ENCODE data around the gene RAP1GAP. TPM values are rescaled to one million over a fixed set of nuclear protein-coding genes. Genes with fewer than 3 reads are reported as not detected.

RAP1GAP gene
- total RNA-seq, 2 donors from 2014 or later, result 0.45 to 6.0 TPM

DNA sequence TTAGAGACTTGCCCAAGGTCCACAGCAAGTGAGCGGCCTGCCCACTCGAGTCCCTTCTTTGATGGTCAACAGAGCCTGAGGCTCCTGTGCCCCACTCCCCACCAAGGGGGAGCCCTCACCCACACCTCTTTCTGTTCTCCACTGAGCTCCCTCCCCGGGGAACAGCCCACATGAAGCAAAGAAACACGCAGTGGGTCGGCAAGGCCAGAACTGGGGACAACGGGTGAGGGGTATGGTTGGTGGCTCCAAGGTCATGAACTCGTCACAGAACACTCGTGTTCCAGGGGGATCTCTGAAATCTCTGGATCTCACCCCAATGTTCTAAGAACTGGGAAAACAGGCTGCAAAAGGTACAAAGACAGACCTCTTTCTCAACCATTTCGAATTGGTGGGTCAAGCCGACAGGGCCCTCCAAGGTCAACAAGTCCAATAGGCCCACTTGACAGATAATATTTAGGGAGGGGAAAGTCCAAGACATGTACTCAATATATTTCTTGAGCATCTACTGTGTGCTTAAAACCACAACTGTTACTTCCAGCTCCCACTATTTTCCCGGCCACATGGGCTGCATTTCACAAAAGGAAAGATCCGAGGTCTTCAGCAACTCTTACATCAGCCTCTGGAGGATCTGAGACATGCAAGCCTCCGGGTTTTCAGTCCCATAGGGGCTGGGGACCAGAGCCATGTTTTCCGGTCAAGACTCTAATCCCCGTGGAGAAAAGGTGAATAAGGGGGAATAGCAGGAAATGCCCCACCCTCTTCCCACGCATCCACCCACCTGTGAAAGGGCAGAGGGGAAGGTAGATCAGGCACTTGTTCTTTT, 1.1 kb upstream of the RAP1GAP start:
- H3K36me3 Mint-ChIP-seq (ENCODE audit: low read depth), result no peaks in the 10 kb centered on the region
- peaks cover 6% of the 10 kb centered on the region for H3K27me3 Mint-ChIP-seq
- peak overlapping the region; percentile 57 for H3K4me3 Mint-ChIP-seq
- H3K4me1 Mint-ChIP-seq, result no peaks in the 10 kb centered on the region
- no peaks in the 10 kb centered on the region for H3K9me3 Mint-ChIP-seq
- no peak for ATAC-seq (replicated peaks)
- peak overlapping the region; percentile 38 for H3K27ac Mint-ChIP-seq

DNA sequence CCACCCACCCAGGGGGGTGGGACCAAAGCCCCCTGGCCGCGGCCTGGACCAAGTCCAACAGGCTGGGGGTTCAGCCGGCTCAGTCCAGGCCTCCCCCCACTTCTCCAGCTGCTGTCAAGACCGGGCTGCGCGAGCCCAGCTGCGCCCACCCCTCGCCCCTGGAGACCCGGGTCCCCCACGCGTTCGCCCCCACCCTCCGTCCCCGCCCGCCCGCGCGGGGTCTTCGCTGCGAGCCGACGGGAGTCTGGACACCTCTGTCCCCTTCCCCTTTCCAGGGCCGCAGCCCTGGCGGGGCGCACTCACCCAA, 253 bp downstream of the RAP1GAP start:
- peak; percentile 1 for ATAC-seq (replicated peaks)
- Mint-ChIP-seq H3K27ac (no peak overlapping the region), H3K27me3 (peaks cover 10% of the 10 kb centered on the region), H3K4me1 (no peaks in the 10 kb centered on the region), H3K9me3 (no peaks in the 10 kb centered on the region), H3K4me3 (no peak overlapping the region), H3K36me3 (ENCODE audit: low read depth) (no peaks in the 10 kb centered on the region)

- ATAC-seq (replicated peaks), result no peak
- no peaks in the 10 kb centered on the region for H3K4me1 Mint-ChIP-seq
- no peak overlapping the region for H3K27ac Mint-ChIP-seq
- H3K27me3 Mint-ChIP-seq, result peaks cover 10% of the 10 kb centered on the region
- no peaks in the 10 kb centered on the region for H3K9me3 Mint-ChIP-seq
- peak overlapping the region; percentile 15 for H3K4me3 Mint-ChIP-seq
- no peaks in the 10 kb centered on the region for H3K36me3 Mint-ChIP-seq (ENCODE audit: low read depth)
Observed at GRCh38 chr1:21668232-21668950, 766 bp downstream of the RAP1GAP start.

- no peaks in the 10 kb centered on the region for H3K36me3 Mint-ChIP-seq (ENCODE audit: low read depth)
- H3K27me3 Mint-ChIP-seq, result peaks cover 10% of the 10 kb centered on the region
- no peak overlapping the region for H3K27ac Mint-ChIP-seq
- H3K9me3 Mint-ChIP-seq, result no peaks in the 10 kb centered on the region
- ATAC-seq (replicated peaks), result no peak
- H3K4me1 Mint-ChIP-seq, result no peaks in the 10 kb centered on the region
- H3K4me3 Mint-ChIP-seq, result peak overlapping the region; percentile 21
Observed at GRCh38 chr1:21667348-21668231, 1.6 kb downstream of the RAP1GAP start.

- H3K4me3 Mint-ChIP-seq, result peak overlapping the region; percentile 21
Observed at GRCh38 chr1:21666576-21667320, 2.4 kb downstream of the RAP1GAP start.

DNA sequence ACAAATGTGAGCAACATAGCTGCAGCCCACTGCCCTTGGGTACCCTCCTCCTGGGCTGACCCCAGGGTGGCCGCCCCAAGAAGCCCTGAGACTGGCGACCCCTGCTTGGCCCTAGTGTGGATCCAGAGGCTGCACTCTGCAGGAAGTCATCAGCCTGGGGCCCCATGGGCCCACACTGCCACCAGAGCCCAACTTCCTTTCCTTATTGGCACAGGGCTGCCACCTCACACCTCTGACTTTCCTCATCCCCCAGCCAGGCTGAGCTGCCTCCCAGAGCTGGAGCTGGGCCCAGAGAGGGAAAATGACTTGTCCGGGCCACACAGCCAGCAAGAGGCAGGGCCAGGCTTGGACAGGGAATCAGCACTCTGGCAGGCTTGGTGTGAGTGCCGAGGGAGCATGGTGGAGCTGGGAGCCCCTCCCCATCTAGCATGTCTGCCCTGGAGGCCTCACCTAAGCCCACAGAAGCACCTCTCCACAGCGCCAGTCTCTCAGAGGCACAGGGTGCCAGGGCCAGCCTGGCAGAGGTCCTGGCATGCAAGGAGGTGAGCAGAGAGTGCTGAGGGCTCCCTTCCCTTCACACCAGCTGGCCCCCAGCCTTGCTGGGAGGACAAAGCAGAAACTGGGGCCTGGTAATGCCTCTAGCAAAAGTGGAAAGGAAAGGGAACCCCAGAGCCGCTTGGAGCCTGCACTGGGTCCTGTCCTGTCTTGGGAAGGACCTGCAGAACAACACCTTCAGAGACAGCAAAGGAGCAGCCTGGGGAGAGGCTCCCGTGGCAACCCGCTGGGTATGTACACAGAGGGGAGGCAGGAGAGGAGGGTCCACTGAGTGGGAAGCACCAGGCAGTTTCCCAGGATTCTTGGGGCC, 3.2 kb downstream of the RAP1GAP start:
- no peak for ATAC-seq (replicated peaks)
- Mint-ChIP-seq H3K36me3 (ENCODE audit: low read depth) (no peaks in the 10 kb centered on the region), H3K9me3 (no peaks in the 10 kb centered on the region), H3K4me1 (no peaks in the 10 kb centered on the region), H3K27ac (no peak overlapping the region), H3K4me3 (no peak overlapping the region), H3K27me3 (peaks cover 14% of the 10 kb centered on the region)

More at GRCh38 chr1:21666576-21667320, 2.4 kb downstream of the RAP1GAP start:
- H3K36me3 Mint-ChIP-seq (ENCODE audit: low read depth), result no peaks in the 10 kb centered on the region
- no peak overlapping the region for H3K27ac Mint-ChIP-seq
- H3K27me3 Mint-ChIP-seq, result peaks cover 10% of the 10 kb centered on the region
- no peaks in the 10 kb centered on the region for H3K4me1 Mint-ChIP-seq
- no peaks in the 10 kb centered on the region for H3K9me3 Mint-ChIP-seq
- no peak for ATAC-seq (replicated peaks)

- H3K4me1 Mint-ChIP-seq, result no peaks in the 10 kb centered on the region
- H3K36me3 Mint-ChIP-seq (ENCODE audit: low read depth), result no peaks in the 10 kb centered on the region
- no peak overlapping the region for H3K4me3 Mint-ChIP-seq
- H3K27me3 Mint-ChIP-seq, result peaks cover 17% of the 10 kb centered on the region
- no peak for ATAC-seq (replicated peaks)
- no peaks in the 10 kb centered on the region for H3K9me3 Mint-ChIP-seq
- no peak overlapping the region for H3K27ac Mint-ChIP-seq
Observed at GRCh38 chr1:21664806-21665588, 4.2 kb downstream of the RAP1GAP start.

DNA sequence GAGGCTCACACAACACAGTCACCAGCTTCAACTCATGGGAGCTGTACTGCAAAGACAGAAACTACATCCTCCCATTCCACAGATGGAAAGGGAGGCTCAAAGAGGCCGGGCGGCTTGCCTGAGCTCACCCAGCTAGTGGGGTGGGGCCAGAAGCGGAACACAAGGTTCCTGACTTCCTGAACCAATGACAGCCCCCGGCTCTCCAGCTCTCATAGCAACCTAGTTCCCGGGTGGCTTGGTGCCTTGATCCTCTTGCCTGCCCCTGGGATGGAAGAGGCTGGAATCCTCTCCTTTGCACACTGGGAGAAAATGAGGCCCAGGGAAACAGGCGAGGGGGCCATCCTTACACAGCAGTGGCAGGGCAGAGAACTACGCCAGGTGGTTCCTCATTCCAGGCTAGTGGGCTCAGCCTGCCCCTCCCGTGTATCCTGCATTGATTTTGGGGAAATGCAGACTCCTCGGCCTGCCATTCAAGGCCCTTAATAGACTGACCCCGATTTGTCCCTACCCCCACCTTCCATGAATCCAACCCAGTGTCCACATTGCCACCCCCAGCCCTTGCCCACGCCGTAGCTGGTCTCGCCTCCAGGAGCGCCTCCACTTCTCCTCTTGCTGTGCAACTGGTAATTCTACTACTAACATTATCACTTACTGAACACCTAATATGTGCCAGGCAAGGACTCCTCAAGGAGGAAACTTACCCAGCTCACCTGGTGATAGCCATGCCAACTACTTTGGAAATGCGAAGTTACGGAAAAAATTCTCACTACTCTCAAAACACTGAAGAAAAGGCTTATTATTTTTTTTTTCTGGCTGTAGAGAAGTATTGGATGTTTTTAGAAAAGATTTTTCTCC, 5.0 kb downstream of the RAP1GAP start:
- Mint-ChIP-seq H3K4me3 (no peak overlapping the region), H3K9me3 (no peaks in the 10 kb centered on the region), H3K36me3 (ENCODE audit: low read depth) (no peaks in the 10 kb centered on the region), H3K27ac (no peak overlapping the region), H3K4me1 (peaks cover 5% of the 10 kb centered on the region), H3K27me3 (peaks cover 17% of the 10 kb centered on the region)
- no peak for ATAC-seq (replicated peaks)

DNA sequence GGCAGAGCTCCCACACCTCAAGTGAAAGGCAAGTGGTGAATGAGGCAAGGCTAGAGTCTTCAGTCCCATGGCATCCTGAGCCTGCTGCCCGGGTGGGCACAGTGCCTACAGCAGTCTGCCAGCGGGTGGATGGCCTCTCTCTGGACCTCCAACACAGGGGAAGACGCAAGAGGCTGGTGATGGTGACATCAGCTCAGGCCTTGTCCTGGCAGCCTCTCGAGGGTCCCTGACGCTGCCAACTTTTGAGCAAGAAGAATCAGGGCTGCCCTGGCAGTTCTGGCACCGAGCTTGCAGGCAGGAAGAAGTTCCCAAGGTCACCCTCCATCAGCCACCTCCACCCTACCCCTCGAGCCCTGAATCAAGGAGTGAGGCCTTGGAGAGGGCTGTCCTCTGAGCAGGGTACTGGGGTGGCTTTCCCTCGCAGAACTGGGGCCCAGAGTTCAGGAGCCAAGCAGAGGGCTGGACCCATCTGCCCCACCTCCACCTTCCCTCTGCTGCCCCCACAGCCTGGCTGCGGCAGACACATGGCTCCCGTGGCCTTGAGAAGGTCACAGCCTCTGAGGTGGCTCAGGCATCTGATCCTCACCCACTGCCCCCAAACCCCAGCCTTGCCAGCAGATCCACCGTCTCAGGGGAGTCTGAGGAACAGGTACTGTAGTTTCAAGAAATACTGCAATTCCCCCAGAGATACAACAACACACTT, 5.8 kb downstream of the RAP1GAP start:
- H3K27me3 Mint-ChIP-seq, result peaks cover 17% of the 10 kb centered on the region

GRCh38 chr1:21662426-21663247, 6.5 kb downstream of the RAP1GAP start:
- no peak for ATAC-seq (replicated peaks)
- Mint-ChIP-seq H3K4me3 (no peak overlapping the region), H3K36me3 (ENCODE audit: low read depth) (no peaks in the 10 kb centered on the region), H3K9me3 (no peaks in the 10 kb centered on the region), H3K27ac (no peak overlapping the region), H3K4me1 (peaks cover 5% of the 10 kb centered on the region), H3K27me3 (peaks cover 15% of the 10 kb centered on the region)

More for the DNA sequence above, 5.8 kb downstream of the RAP1GAP start:
- H3K27ac Mint-ChIP-seq, result no peak overlapping the region
- no peaks in the 10 kb centered on the region for H3K9me3 Mint-ChIP-seq
- ATAC-seq (replicated peaks), result no peak
- peaks cover 5% of the 10 kb centered on the region for H3K4me1 Mint-ChIP-seq
- H3K36me3 Mint-ChIP-seq (ENCODE audit: low read depth), result no peaks in the 10 kb centered on the region
- H3K4me3 Mint-ChIP-seq, result no peak overlapping the region

DNA sequence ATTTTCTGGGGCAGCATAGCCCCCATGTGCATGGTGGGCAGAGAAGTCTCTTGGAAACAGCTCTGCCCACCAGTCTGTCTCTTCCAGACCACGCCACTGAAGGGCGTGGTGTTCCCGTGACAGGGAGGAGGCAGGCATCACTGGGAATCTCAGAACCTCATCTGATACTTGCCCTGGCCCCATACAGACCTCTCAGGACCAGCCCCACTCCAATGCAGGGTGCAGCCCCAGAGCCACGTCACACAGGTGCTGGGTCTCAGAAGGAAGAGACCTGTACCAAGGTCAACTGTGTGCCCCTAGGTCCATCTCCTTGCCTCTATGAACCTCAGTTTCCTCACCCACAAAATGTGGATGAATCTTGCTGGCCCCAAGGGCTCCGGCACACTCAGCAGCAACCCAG, 7.3 kb downstream of the RAP1GAP start:
- H3K27me3 Mint-ChIP-seq, result peaks cover 14% of the 10 kb centered on the region
- H3K36me3 Mint-ChIP-seq (ENCODE audit: low read depth), result no peaks in the 10 kb centered on the region
- no peak overlapping the region for H3K4me3 Mint-ChIP-seq
- no peak for ATAC-seq (replicated peaks)
- H3K9me3 Mint-ChIP-seq, result no peaks in the 10 kb centered on the region
- H3K4me1 Mint-ChIP-seq, result peaks cover 5% of the 10 kb centered on the region
- H3K27ac Mint-ChIP-seq, result no peak overlapping the region

Data from activated T-helper 17 cell treated with anti-CD3 and anti-CD28 coated beads, Interleukin-2, amount 50 U/mL, for 72 hours (primary cell).